Measurements from ENCODE around the gene WARS2. TPM values are rescaled to one million over a fixed set of nuclear protein-coding genes. Genes with fewer than 3 reads are reported as not detected.

The WARS2 gene
- total and polyA plus RNA-seq, 2 of the 8 experiments (the other 6 are each of a cell fraction or from before 2014, with no cell fraction given): 4.3 to 12.9 TPM

DNA sequence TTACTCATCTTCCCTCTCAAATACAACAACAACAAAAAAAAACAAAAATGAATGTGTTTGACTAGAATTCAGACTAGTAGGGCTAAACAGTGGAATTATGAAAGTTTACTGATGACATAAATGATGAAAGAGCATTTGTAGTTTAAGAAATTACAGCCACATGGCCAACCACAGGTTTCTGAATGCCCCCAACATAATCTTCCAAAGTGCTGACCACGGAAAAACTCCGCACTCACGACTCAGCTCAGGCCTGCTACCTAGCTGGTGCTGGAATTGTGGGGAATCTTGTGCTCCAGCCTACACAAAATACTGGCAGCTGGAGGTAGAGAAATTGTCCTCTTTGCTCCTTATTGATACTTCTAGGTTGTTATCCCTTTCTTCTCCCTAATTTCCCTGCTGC is 128.7 kb downstream of the WARS2 start:
- Histone ChIP-seq H4K91ac (replicated peaks; ENCODE audit: insufficient read length, low read length) (no peak overlapping the region), H3K27me3 (replicated peaks in 1 of 4; ENCODE audit: control insufficient read depth in 3 of 4, extremely low read depth in 1 of 4, insufficient read depth in 3 of 4, low read length in 3 of 4) (peaks cover 20 to 31% (median 25%) of the 10 kb centered on the region in 4 experiments; a peak in 6 of 7 replicates), H3K9me3 (ENCODE audit: insufficient read depth in 2 of 2, low read depth in 1 of 2, low read length in 1 of 2) (no peaks in the 10 kb centered on the region), H2BK12ac (ENCODE audit: low read depth, low read length) (no peak overlapping the region), H3K4me1 (replicated peaks in 1 of 4; ENCODE audit: control insufficient read depth in 3 of 4, insufficient read depth in 4 of 4, low read length in 3 of 4) (peaks cover 0 to 10% (median 4%) of the 10 kb centered on the region in 4 experiments; a peak in 5 of 7 replicates), H3K4me3 (ENCODE audit: extremely low read depth in 1 of 4, insufficient read depth in 2 of 4, low read depth in 3 of 4, low read length in 4 of 4) (no peak overlapping the region), H2BK5ac (ENCODE audit: low read depth, low read length) (no peak overlapping the region), H3K14ac (ENCODE audit: insufficient read length) (no peak overlapping the region), H2BK20ac (ENCODE audit: low read length) (no peak overlapping the region), H3K18ac (ENCODE audit: extremely low read depth, low read length) (no peak overlapping the region), H3K4ac (replicated peaks; ENCODE audit: insufficient read length, low read depth, low read length) (no peak overlapping the region), H4K5ac (ENCODE audit: insufficient read length, low read depth, low read length) (no peak overlapping the region), H3K27ac (ENCODE audit: low read depth, low read length) (no peak overlapping the region), H2BK120ac (replicated peaks; ENCODE audit: low read depth, low read length) (no peak overlapping the region), H3K23me2 (ENCODE audit: low read depth, low read length) (peaks cover 2% of the 10 kb centered on the region; the same call in 1 of the 2 replicates), H4K8ac (ENCODE audit: extremely low read depth, insufficient read depth, low read length) (no peak overlapping the region), H2BK15ac (ENCODE audit: low read length) (no peak overlapping the region), H3K79me2 (ENCODE audit: control insufficient read depth in 1 of 2, insufficient read depth in 2 of 2, low read length in 2 of 2) (no peaks in the 10 kb centered on the region), H3K4me2 (ENCODE audit: insufficient read depth in 1 of 2, low read depth in 2 of 2, low read length in 2 of 2) (no peak overlapping the region), H3K23ac (ENCODE audit: insufficient read length) (no peak overlapping the region), H2AK5ac (ENCODE audit: low read depth, low read length) (no peak overlapping the region), H4K20me1 (replicated peaks in 1 of 2; ENCODE audit: control insufficient read depth in 1 of 2, insufficient read depth in 2 of 2, low read length in 2 of 2) (no peaks in the 10 kb centered on the region), H3K56ac (replicated peaks; ENCODE audit: insufficient read length, low read depth, low read length) (no peak overlapping the region), H3K9ac (replicated peaks in 1 of 4; ENCODE audit: extremely low read depth in 1 of 4, low read depth in 3 of 4, low read length in 3 of 4) (no peak overlapping the region), H3K79me1 (ENCODE audit: low read depth, low read length) (no peaks in the 10 kb centered on the region), H2AFZ (ENCODE audit: low read length) (no peak overlapping the region), H3K36me3 (ENCODE audit: control insufficient read depth in 2 of 4, insufficient read depth in 4 of 4, low read length in 3 of 4) (peaks cover 0 to 3% (median 0%) of the 10 kb centered on the region in 4 experiments; a peak in 1 of 8 replicates)
- FAIRE-seq: no peak
- no peak for DNase-seq (ENCODE audit: low read depth in 1 of 2, low spot score in 2 of 2)
- WGBS, 2 experiments (ENCODE audit: extremely low coverage in 1 of 2, insufficient coverage in 1 of 2, insufficient read length in 1 of 2, insufficient replicate concordance in 2 of 2, low coverage in 1 of 2, low lambda C conversion rate in 2 of 2, missing lambda C conversion rate in 1 of 2): 94% methylated on average over 3 of the region's 3 CpGs; no CpG with 5 or more reads in 1 of the 2 experiments
- no peak for TF ChIP-seq SUZ12 (IDR thresholded peaks at IDR 0.05; ENCODE audit: low read length)
- TF ChIP-seq MAFK (IDR thresholded peaks at IDR 0.05; ENCODE audit: low read depth, low read length): 0 out of 2 replicates have a peak, but pooled peaks have one; percentile 8
- ChIA-PET POLR2A (ENCODE audit: partially characterized antibody) (no interaction called here), CTCF (ENCODE audit: partially characterized antibody) (interaction anchor here (1.0 to 1.5 kb wide), 3 partner anchors 14 to 263 kb away, joined by 3 to 5 read pairs (median 3); no protein-coding TSS in a partner anchor)

Data from H1 (cell line).